Stimulated activated CD8-positive, alpha-beta memory T cell treated with anti-CD3 and anti-CD28 coated beads, Interleukin-15, amount 100 ng/mL, for 4 hours (primary cell): Measurements from ENCODE around the gene IGF1R.
"Not testable (repeated sequence)": the region's sequence is repeated elsewhere in the genome, so short reads cannot be mapped to it uniquely, and the experiment has no call there.

Experiments
- DNase-seq, 2 donors: peaks; one replicate each; pipeline ENCODE4 v3.0.0-alpha.2; 2020; ENCODE audit warnings: low read depth in 2 of 2

IGF1R gene

GRCh38 chr15:98997312-98997711 is 349.0 kb downstream of the IGF1R start:
- no peak for DNase-seq

GRCh38 chr15:98997755-98998154 is 349.4 kb downstream of the IGF1R start:
- no peak for DNase-seq

GRCh38 chr15:98998279-98998678 is 349.9 kb downstream of the IGF1R start:
- DNase-seq, result no peak

GRCh38 chr15:98999233-98999632 is 350.9 kb downstream of the IGF1R start:
- DNase-seq, result no peak

GRCh38 chr15:99002226-99002625 is 353.9 kb downstream of the IGF1R start:
- no peak for DNase-seq

- DNase-seq, result not testable (repeated sequence)
Measured at GRCh38 chr15:99003317-99003716, 355.0 kb downstream of the IGF1R start.

GRCh38 chr15:99004998-99005974 is 356.9 kb downstream of the IGF1R start:
- DNase-seq, result not testable (repeated sequence)

- DNase-seq, result no peak
Measured at GRCh38 chr15:99006146-99006545, 357.8 kb downstream of the IGF1R start.

- DNase-seq, result no peak
Measured at GRCh38 chr15:99006904-99007495, 358.7 kb downstream of the IGF1R start.

- no peak for DNase-seq
Measured at GRCh38 chr15:99009741-99010330, 361.5 kb downstream of the IGF1R start.

- DNase-seq, result no peak
Measured at GRCh38 chr15:99010768-99011167, 362.4 kb downstream of the IGF1R start.
